Measurements from ENCODE around the gene SLC66A2. TPM values are rescaled to one million over a fixed set of nuclear protein-coding genes. Genes with fewer than 3 reads are reported as not detected.

SLC66A2 gene
- total RNA-seq, 6 experiments from 2014 or later: 61.6 to 140 (median 95.8) TPM

DNA sequence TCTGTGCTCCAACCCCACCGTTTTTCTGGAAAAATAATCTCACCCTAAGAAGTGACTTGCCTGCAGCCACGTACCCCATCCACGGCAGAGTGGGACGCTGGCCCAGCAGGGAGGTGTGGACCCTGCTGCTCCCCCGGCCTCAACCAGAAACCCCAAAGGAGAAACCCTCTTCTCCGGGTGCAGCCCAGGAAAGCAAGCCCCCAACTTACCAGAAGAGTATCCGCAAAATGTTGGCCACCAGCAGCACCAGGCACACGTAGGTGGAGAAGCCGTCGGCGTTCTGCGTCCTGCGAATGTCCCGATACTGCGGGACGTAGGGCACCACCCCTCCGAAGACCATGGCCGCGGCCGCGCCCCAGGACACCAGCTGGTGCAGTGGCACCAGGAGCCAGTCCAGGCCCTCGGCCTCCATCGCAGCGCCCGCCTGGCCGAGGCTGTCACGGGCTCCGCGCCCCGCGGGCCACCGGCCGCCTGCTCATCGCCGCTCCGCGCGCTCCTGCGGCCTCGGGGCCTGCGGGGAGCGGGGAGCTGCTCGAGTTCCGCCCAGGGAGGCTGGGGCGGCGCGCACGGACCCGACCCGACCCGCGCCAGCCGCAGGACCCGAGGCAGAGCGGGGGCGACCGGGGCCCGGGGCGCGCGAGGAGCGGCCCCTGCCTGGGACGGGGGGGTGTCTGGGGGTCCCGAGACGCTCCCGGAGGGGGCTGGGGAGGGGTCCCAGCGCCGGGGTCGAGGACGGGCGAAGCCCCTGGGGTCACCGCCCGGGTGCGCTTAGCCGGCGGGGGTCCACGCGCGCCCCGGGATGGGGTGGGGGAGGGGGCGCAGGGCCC is 725 bp downstream of the SLC66A2 start:
- no peak for TF ChIP-seq POLR2A (IDR thresholded peaks at IDR 0.05)
- TF ChIP-seq, protein P1, sequence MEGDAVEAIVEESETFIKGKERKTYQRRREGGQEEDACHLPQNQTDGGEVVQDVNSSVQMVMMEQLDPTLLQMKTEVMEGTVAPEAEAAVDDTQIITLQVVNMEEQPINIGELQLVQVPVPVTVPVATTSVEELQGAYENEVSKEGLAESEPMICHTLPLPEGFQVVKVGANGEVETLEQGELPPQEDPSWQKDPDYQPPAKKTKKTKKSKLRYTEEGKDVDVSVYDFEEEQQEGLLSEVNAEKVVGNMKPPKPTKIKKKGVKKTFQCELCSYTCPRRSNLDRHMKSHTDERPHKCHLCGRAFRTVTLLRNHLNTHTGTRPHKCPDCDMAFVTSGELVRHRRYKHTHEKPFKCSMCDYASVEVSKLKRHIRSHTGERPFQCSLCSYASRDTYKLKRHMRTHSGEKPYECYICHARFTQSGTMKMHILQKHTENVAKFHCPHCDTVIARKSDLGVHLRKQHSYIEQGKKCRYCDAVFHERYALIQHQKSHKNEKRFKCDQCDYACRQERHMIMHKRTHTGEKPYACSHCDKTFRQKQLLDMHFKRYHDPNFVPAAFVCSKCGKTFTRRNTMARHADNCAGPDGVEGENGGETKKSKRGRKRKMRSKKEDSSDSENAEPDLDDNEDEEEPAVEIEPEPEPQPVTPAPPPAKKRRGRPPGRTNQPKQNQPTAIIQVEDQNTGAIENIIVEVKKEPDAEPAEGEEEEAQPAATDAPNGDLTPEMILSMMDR (IDR thresholded peaks at IDR 0.05): no peak
- DNase-seq (peak; percentile 59 to 66 (median 59)), ATAC-seq (peak in 3 of 4 donors; percentile 3 to 28 (median 11))
- Histone ChIP-seq H3K27ac (peak overlapping the region; percentile 91 to 95 (median 93)), H3K27me3 (no peaks in the 10 kb centered on the region), H3K36me3 (peaks cover 0 to 3% (median 0%) of the 10 kb centered on the region in 4 donors), H3K9me3 (no peaks in the 10 kb centered on the region), H3K4me3 (peak overlapping the region; percentile 72 to 91 (median 89)), H3K4me1 (peaks cover 0 to 41% (median 8%) of the 10 kb centered on the region in 4 donors)
- intact Hi-C loops (cut with DNase I): no loop called here
- WGBS (ENCODE audit: insufficient coverage, low coverage, low lambda C conversion rate, missing lambda C conversion rate): 0% methylated on average over 5 of the region's 81 CpGs

DNA sequence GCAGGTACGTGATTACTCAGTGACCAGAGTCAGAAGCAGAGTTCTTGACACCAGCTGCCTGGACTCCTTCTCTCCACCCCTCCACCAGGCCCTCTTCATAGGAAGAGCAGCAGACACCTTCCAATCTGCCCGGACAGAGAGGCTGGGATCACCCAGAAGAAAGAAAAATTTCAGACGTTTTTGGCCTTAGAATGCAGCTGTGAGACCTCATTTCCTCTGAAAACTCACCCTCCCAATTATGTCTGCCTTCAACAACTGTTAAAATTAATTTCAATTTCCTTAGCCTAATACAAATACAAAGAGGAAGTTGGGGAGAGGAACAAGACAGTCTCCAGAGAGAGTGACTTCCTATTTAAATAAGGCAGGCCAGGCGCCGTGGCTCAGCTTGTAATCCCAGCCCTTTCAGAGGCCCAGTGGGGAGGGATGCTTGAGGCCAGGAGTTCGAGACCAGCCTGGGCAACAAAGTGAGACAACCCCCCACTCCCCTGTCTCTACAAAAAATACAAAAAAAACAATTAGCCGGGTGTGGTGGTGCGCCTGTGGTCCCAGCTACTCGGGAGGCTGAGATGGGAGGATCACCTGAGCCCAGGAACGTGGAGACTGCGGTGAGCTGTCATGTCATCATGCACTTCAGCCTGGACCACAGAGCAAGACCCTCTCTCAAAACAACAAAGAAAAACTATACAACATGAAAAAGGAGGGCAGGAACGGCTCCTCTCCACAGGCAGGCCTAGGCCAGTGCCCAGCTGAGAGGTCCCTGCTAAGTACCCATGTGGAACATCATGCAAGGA is 1.6 kb downstream of the SLC66A2 start:
- intact Hi-C loops (cut with DNase I): no loop called here
- 7% methylated on average over 6 of the region's 12 CpGs for WGBS (ENCODE audit: insufficient coverage, low coverage, low lambda C conversion rate, missing lambda C conversion rate)
- no peaks in the 10 kb centered on the region for H3K9me3 ChIP-seq
- no peaks in the 10 kb centered on the region for H3K27me3 ChIP-seq
- H3K4me3 ChIP-seq: peak overlapping the region; percentile 72 to 91 (median 89)
- peak; percentile 59 to 69 (median 60) for DNase-seq
- H3K36me3 ChIP-seq: peaks cover 0 to 3% (median 0%) of the 10 kb centered on the region in 4 donors
- H3K4me1 ChIP-seq: peaks cover 0 to 49% (median 12%) of the 10 kb centered on the region in 4 donors
- peak in 2 of 4 donors; percentile 7 to 14 for ATAC-seq
- TF ChIP-seq POLR2A (IDR thresholded peaks at IDR 0.05): peak; percentile 13
- TF ChIP-seq, protein P1 (IDR thresholded peaks at IDR 0.05): no peak
- peak overlapping the region; percentile 91 to 95 (median 93) for H3K27ac ChIP-seq

DNA sequence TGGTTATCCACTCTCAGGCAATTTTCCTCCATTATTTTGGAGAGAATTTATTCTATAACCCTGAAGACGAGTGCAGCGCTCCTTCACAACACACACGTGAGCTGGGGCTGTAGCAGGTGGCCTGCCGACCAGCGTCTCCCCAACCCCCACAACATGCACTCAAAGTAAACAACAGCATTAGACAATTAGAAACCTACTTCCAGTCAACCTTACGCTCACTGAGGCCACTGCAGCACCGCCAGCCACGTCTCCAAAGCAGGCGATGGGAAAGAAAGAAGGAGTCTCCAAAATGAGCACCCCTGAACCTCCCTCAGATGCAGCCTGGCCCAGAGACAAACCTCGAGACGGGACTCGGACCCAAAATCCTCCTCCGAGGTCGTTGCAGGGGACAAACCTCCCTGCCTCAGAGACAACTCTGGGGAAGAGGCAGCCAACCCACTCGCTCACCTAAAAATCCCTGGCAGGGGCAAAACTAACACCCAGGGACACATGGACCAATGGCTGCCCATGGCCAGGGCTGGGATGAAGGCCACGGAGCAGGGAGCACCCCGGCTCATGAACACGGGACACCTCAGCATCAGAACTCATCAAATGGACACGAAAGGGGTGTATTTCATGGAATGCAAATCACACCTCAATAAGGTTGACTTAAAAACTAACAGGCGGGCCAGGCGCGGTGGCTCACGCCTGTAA is 2.6 kb downstream of the SLC66A2 start:
- Histone ChIP-seq H3K36me3 (peaks cover 0 to 3% (median 0%) of the 10 kb centered on the region in 4 donors), H3K27me3 (no peaks in the 10 kb centered on the region), H3K9me3 (no peaks in the 10 kb centered on the region), H3K4me1 (peaks cover 0 to 52% (median 17%) of the 10 kb centered on the region in 4 donors), H3K4me3 (peak overlapping the region; percentile 72 to 91 (median 89)), H3K27ac (peak overlapping the region; percentile 91 to 95 (median 93))
- intact Hi-C loops (cut with DNase I): no loop called here
- ATAC-seq (peak in 3 of 4 donors; percentile 2 to 19 (median 8)), DNase-seq (peak; percentile 28 to 56 (median 53))
- 23% methylated on average over 19 of the region's 23 CpGs for WGBS (ENCODE audit: insufficient coverage, low coverage, low lambda C conversion rate, missing lambda C conversion rate)
- TF ChIP-seq POLR2A (IDR thresholded peaks at IDR 0.05): no peak
- TF ChIP-seq, protein P1 (IDR thresholded peaks at IDR 0.05): no peak
